HepG2 (cell line): ENCODE measurements around the gene CDC42EP4. TPM values are rescaled to one million over a fixed set of nuclear protein-coding genes. Genes with fewer than 3 reads are reported as not detected.

ENCODE experiments used
- EED ChIP-seq: sonication (generic); formaldehyde crosslinking; IDR thresholded peaks from 2 replicates; pipeline ENCODE4 v1.5.0; 2020; ENCODE audit warnings: mild to moderate bottlenecking, missing genetic modification reagents
- GABPB1 ChIP-seq: IDR thresholded peaks from 2 replicates; pipeline ENCODE4 v1.6.1; 2016; ENCODE audit warnings: mild to moderate bottlenecking, missing genetic modification reagents, moderate library complexity, missing compliant biosample characterization
- HDAC1 ChIP-seq: sonication (generic); formaldehyde crosslinking; IDR thresholded peaks from 2 replicates; pipeline ENCODE4 v1.5.1; 2020; ENCODE audit warnings: mild to moderate bottlenecking, missing genetic modification reagents
- HMG20A ChIP-seq: IDR thresholded peaks from 2 replicates; pipeline ENCODE4 v1.6.1; 2016; ENCODE audit warnings: borderline replicate concordance
- HNF1B ChIP-seq: sonication (generic); formaldehyde crosslinking; IDR thresholded peaks from 2 replicates; pipeline ENCODE4 v1.5.1; 2020; ENCODE audit warnings: mild to moderate bottlenecking, moderate library complexity, missing genetic modification reagents
- KAT7 ChIP-seq: IDR thresholded peaks from 2 replicates; pipeline ENCODE4 v1.6.1; 2018; ENCODE audit warnings: borderline replicate concordance, missing compliant biosample characterization
- RXRB ChIP-seq: IDR thresholded peaks from 2 replicates; pipeline ENCODE4 v1.6.1; 2016; ENCODE audit warnings: borderline replicate concordance, missing genetic modification reagents, missing compliant biosample characterization
- SMAD1 ChIP-seq: sonication (generic); formaldehyde crosslinking; IDR thresholded peaks from 2 replicates; pipeline ENCODE4 v1.4.0; 2020; ENCODE audit warnings: missing genetic modification reagents, low read depth, mild to moderate bottlenecking, borderline replicate concordance
- TBX2 ChIP-seq: sonication (generic); formaldehyde crosslinking; IDR thresholded peaks from 2 replicates; pipeline ENCODE4 v1.5.0; 2020; ENCODE audit warnings: missing genetic modification reagents, mild to moderate bottlenecking, borderline replicate concordance
- UBTF ChIP-seq: sonication (generic); formaldehyde crosslinking; IDR thresholded peaks from 2 replicates; pipeline ENCODE4 v1.4.0; 2020; ENCODE audit warnings: mild to moderate bottlenecking, missing genetic modification reagents
- XRCC5 ChIP-seq: fragments of 200-400 bp; formaldehyde crosslinking; optimal IDR thresholded peaks from 2 replicates; pipeline ENCODE3; 2017; ENCODE audit warnings: mild to moderate bottlenecking, low read length
- ZFP91 ChIP-seq: sonication (generic); formaldehyde crosslinking; IDR thresholded peaks from 2 replicates; pipeline ENCODE4 v1.9.0; 2022; ENCODE audit warnings: missing genetic modification reagents, mild to moderate bottlenecking, borderline replicate concordance
- ZFY ChIP-seq: sonication (generic); formaldehyde crosslinking; IDR thresholded peaks from 2 replicates; pipeline ENCODE4 v1.4.0; 2020; ENCODE audit warnings: missing genetic modification reagents
- ZGPAT ChIP-seq: IDR thresholded peaks from 2 replicates; pipeline ENCODE4 v1.6.1; 2016; ENCODE audit warnings: mild to moderate bottlenecking
- ZNF10 ChIP-seq: sonication (generic); formaldehyde crosslinking; IDR thresholded peaks from 2 replicates; pipeline ENCODE4 v1.4.0; 2020; ENCODE audit warnings: mild to moderate bottlenecking, low read depth, missing genetic modification reagents, borderline replicate concordance
- ZNF572 ChIP-seq: sonication (generic); formaldehyde crosslinking; IDR thresholded peaks from 2 replicates; pipeline ENCODE4 v1.5.1; 2020; ENCODE audit warnings: mild to moderate bottlenecking, missing genetic modification reagents
- ZNF598 ChIP-seq: sonication (generic); formaldehyde crosslinking; IDR thresholded peaks from 2 replicates; pipeline ENCODE4 v1.5.1; 2020; ENCODE audit warnings: mild to moderate bottlenecking, missing genetic modification reagents, borderline replicate concordance
- ZNF615 ChIP-seq: sonication (generic); formaldehyde crosslinking; IDR thresholded peaks from 2 replicates; pipeline ENCODE4 v1.5.0; 2020; ENCODE audit warnings: mild to moderate bottlenecking, missing genetic modification reagents, borderline replicate concordance
- ZNF770 ChIP-seq: sonication (generic); formaldehyde crosslinking; IDR thresholded peaks from 2 replicates; pipeline ENCODE4 v1.5.0; 2020; ENCODE audit warnings: mild to moderate bottlenecking, missing genetic modification reagents
- polyA plus RNA-seq, 8 experiments: library from polyadenylated mRNA; depleted of rRNA in 3 of 8; stranded (reverse) in 7 of 8; unstranded in 1 of 8; fragments of >200 nt; fragmentation: Illumina TruSeq in 4 of 8; extraction: Trizol in 4 of 8; gene quantifications; 2 replicates each; pipeline versions ENCODE4 v1.2.1 to v1.2.3, GENCODE V29; 2011 to 2016; ENCODE audit warnings: low read depth in 4 of 8, missing spikeins in 1 of 8, mixed read lengths in 1 of 8; ENCODE audit not compliant: insufficient read depth in 1 of 8
- total RNA-seq, 5 experiments: library from RNA; depleted of rRNA; stranded (reverse); fragments of >200 nt; fragmentation: Illumina TruSeq; extraction: Trizol; gene quantifications; 2 replicates each; pipeline ENCODE4 v1.2.3, GENCODE V29; 2016; ENCODE audit warnings: low read depth in 1 of 5

CDC42EP4 gene
- total and polyA plus RNA-seq, 2 of the 13 experiments (the other 11 are each of a cell fraction or from before 2014, with no cell fraction given): 19.0 to 54.0 TPM

GRCh38 chr17:73359987-73360410 lies 48.2 kb upstream of the CDC42EP4 start (continued):
- TF ChIP-seq HDAC1 (0 out of 2 replicates have a peak, but pooled peaks have one; percentile 15), ZNF10 (CRISPR knock-in tag) (no peak), ZFP91 (CRISPR knock-in tag) (peak; percentile 48; the same call in 1 of the 2 replicates), GABPB1 (CRISPR knock-in tag) (peak; percentile 20; the same call in 1 of the 2 replicates), XRCC5 (peak; percentile 53), KAT7 (CRISPR knock-in tag) (no peak), ZNF615 (CRISPR knock-in tag) (0 out of 2 replicates have a peak, but pooled peaks have one; percentile 56), ZNF598 (CRISPR knock-in tag) (peak; percentile 9; the same call in 1 of the 2 replicates), ZFY (no peak), HMG20A (CRISPR knock-in tag) (peak; percentile 28; the same call in 1 of the 2 replicates), TBX2 (peak; percentile 59; the same call in 1 of the 2 replicates), ZNF572 (CRISPR knock-in tag) (peak; percentile 55; the same call in 1 of the 2 replicates), UBTF (CRISPR knock-in tag) (0 out of 2 replicates have a peak, but pooled peaks have one; percentile 31), HNF1B (CRISPR knock-in tag) (0 out of 2 replicates have a peak, but pooled peaks have one; percentile 28), ZNF770 (CRISPR knock-in tag) (0 out of 2 replicates have a peak, but pooled peaks have one; percentile 30), SMAD1 (0 out of 2 replicates have a peak, but pooled peaks have one; percentile 68), ZGPAT (CRISPR knock-in tag) (0 out of 2 replicates have a peak, but pooled peaks have one; percentile 27), RXRB (CRISPR knock-in tag) (no peak), EED (CRISPR knock-in tag) (no peak)
